CD4-positive, alpha-beta T cell treated with Interleukin-15 for 4 hours (primary cell): ENCODE results near the gene AHCTF1.
A peak's percentile ranks its signal among the peaks of the same experiment; 100 is the strongest.

ENCODE experiments used
- DNase-seq: peaks from one replicate; pipeline ENCODE4 v3.0.0-alpha.2; 2020; ENCODE audit warnings: low spot score

The AHCTF1 gene, protein sequence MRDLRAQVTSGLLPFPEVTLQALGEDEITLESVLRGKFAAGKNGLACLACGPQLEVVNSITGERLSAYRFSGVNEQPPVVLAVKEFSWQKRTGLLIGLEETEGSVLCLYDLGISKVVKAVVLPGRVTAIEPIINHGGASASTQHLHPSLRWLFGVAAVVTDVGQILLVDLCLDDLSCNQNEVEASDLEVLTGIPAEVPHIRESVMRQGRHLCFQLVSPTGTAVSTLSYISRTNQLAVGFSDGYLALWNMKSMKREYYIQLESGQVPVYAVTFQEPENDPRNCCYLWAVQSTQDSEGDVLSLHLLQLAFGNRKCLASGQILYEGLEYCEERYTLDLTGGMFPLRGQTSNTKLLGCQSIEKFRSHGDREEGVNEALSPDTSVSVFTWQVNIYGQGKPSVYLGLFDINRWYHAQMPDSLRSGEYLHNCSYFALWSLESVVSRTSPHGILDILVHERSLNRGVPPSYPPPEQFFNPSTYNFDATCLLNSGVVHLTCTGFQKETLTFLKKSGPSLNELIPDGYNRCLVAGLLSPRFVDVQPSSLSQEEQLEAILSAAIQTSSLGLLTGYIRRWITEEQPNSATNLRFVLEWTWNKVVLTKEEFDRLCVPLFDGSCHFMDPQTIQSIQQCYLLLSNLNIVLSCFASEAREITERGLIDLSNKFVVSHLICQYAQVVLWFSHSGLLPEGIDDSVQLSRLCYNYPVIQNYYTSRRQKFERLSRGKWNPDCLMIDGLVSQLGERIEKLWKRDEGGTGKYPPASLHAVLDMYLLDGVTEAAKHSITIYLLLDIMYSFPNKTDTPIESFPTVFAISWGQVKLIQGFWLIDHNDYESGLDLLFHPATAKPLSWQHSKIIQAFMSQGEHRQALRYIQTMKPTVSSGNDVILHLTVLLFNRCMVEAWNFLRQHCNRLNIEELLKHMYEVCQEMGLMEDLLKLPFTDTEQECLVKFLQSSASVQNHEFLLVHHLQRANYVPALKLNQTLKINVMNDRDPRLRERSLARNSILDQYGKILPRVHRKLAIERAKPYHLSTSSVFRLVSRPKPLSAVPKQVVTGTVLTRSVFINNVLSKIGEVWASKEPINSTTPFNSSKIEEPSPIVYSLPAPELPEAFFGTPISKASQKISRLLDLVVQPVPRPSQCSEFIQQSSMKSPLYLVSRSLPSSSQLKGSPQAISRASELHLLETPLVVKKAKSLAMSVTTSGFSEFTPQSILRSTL (N-terminal part only)

GRCh38 chr1:246931549-246932365 is at the start of gene AHCTF1:
Gene AHCTF1, minus strand, starts transcription at chr1:246931948. Its CDS starts 13,578 bp downstream, at chr1:246918370.
- peak; percentile 96 for DNase-seq

GRCh38 chr1:246978785-246979184 is 47.0 kb upstream of the AHCTF1 start:
- DNase-seq = no peak

DNA sequence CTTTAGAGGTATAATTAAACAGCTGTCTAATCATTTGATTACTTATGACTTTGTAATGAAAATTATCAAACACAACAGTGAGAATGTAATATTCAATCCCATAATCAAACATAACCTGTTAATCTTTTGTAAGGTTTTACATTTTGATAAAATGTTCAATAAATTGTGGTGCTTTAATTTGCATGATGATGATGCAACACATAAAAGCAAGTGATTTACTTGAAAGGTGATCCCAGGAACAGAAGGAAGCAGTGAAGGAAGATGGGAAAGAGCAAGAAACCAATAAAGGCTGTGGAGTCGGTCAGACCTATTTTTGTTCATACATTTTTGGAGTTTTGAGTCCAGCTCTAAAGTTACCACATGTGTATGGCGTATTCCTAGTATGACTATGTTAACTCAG is 46.5 kb upstream of the AHCTF1 start:
- no peak for DNase-seq

DNA sequence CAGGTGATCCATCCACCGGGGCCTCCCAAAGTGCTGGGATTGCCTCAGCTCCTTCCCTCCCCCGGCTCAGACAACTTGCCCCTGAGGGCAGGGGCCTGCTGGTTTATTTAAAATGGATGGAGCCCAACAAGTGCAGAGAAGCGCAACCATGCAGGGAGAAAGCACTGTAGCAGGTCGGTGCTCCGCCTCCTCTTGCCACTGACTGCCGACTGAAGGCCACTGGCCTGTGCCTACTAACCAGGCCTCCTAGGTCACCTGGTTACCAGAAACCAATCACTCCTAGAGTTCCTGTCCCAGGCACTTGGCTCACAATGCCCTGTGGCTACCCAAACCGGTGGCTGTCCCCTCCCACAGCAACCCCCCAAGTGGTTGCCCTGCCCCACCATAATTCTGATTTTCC is 40.2 kb upstream of the AHCTF1 start:
- no peak for DNase-seq

DNA sequence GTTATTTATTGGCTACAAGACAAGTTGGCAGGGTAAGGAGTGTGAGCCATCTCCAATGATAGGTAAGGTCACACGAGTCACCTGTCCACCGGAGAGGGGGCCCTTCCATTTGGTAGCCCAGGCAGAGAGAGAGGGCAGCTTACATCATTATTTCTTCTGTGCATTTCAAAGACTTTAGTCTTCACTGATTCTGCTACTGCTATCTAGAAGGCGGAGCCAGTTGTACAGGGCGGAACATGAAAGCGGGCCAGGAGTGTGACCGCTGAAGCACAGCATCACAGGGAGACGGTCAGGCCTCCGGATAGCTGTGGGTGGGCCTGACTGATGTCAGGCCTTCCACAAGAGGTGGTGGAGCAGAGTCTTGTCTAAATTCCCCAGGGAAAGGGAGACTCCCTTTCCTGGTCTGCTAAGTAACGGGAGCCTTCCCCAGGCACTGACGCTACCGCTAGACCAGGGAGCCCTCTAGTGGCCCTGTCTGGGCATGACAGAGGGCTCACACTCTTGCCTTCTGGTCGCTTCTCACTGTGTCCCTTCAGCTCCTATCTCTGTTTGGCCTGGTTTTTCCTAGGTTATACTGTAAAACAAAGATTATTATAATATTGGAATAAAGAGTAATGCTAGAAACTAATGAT is 39.5 kb upstream of the AHCTF1 start:
- DNase-seq = peak; percentile 46

- no peak for DNase-seq
Observed at GRCh38 chr1:246969621-246970020, 37.9 kb upstream of the AHCTF1 start.

DNA sequence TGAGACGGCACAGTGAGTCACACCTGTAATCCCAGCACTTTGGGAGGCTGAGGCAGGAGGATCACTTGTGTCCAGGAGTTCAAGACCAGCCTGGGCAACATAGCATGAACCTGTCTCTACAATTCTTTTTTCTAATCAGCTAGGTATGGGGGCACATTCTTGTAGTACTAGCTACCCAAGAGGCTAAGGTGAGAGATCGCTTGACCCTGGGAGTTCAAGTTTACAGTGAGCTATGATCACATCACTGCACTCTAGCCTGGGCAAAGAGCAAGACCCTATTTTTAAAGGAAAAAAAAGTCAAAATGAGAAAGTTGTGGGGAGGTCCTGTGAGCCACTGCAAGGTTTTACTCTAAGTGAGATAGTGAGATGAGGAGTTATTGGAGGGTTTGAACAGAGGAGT is 34.8 kb upstream of the AHCTF1 start:
- no peak for DNase-seq

DNA sequence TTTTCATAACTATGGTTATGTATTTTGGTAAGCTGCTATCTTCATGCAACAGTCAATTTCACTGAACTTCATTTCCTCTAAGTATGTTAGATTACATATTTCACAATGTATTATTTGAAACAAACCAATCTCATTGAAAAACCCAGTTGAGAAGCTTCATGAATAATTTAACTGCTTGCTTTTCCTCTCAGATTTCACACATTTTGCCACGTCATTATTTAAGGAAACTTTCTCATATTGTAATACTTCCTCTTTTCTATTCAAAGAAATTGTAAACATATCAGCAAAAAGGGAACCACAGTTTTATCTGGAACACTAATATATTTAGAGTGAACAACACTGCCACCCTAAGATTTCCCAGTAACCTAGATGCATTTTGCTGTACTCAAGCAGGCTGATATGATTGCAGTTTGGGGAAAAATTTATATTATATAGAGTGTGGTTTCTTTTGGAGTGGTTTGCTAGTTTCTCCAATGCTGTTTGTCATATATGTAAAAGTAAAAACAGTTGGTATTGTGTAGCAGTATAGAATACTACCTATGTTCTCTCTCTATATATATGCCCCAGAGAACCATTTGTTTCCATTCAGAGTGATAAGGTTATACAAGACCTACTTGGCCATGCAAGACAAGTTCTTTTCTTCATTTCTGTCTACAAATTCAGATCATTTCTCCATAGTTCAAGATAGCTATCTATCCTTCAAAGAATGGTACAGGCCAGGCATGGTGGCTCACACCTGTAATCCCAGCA is 28.4 kb upstream of the AHCTF1 start:
- no peak for DNase-seq

GRCh38 chr1:246954126-246954525 is 22.4 kb upstream of the AHCTF1 start:
- DNase-seq = no peak

DNA sequence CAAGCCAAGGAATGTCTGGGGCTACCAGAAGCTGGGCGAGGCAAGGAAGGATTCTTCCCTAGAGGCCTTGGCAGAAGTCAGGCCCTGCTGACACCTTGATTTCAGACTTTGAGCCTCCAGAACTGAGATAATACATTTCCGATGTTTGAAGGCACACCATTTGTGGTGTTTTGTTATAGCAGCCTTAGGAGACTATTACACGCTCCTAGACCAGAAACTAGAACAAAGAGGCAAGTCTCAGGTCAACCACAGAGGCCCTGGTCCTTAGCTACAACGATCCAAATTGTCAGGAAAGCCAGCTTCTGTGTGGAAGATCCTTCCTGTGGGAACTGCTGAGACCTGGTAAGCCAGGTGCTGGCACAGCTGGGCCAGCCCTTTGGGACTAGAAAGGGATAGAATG is 19.7 kb upstream of the AHCTF1 start:
- DNase-seq = no peak

DNA sequence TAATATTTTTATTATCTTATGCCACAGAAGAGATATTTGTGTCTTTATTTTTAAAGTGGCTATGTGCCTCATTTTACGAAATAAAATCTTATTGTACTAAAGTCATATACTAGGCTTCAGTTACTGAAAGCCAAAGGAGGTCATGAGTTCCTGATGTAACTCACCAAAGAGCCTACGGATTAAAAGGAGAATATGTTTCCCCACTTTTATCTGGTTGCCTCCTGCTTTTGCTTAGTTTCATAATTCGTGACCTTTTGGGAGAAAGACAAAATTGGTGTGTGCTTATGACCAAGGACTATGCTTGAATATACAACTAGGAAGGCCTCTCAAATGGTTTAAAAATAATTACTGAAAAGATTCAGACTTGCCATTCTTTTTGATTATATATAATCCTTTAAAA is 18.2 kb upstream of the AHCTF1 start:
- no peak for DNase-seq

DNA sequence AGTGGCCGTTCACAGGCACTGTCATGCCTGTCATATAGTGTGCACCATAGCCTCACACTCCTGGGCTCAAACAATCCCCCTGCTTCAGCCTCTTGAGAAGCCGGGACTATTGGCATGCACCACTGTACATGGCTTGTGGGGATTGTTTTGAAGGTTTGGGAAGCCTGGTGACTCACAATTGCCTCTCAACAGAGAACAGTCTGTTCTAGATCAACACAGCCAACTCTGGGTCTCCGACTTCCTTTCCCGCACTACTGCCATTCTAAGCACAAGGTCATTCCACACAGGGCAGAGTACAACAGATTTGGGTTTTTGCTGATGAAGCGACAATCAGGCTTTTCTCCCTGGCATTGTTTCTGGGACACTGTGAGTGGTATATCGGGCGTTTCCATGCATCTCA is 15.5 kb upstream of the AHCTF1 start:
- no peak for DNase-seq

DNA sequence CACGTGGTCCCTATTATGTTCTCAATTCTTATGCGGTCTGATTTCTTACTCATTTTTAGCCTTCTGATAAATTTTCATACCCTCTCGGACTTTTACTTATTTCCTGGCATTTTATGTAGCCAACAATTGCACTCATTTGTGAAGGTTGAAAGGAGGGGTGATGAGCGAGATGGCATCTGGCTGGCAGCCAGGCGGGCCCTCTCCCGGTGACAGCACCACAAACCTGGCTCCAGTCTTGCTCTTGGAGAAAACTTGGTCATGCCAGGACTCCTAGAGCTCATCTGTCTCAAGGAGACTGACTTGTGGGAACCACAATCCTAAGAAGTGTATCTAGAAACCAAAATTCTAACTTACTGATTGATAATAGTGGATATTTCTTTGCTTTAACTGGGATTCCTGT is 14.6 kb upstream of the AHCTF1 start:
- DNase-seq = no peak

DNA sequence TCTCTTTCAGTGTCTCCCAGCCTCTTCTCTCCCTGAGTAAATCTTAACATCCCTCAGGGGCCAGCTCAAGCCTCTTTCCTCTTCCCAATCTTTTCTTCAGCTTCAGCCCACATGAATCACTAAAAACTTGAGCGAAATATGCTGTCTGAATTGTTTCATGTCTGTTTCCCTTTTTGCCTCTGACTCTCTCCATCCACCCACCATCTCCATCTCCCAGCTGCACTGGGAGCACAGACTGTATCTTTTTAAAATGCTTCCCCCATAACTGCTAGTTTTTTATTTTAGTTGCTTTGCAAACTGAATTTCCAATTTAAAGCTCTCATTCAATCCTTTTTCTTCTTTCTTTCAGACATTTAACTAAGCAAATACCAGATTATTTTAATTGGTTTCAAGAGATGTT is 3.0 kb upstream of the AHCTF1 start:
- no peak for DNase-seq

DNA sequence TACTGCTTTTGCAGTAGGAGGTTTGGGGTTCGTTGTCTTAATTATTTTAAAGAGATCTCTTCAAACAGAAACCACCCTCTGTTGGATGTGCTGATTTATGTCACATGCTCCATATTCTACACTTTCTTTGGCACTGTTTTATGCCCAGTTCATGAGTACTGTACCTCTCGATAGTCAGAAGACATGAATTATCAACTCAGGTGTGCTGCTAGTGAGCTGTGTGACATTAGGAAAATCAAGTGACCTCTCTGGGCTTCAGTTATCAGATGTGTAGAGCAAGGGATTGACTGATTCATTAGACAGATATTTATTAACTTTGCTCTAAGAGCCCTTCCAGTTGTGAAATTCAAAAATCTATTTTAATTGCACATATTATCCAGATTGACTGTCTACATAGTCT is 2.1 kb upstream of the AHCTF1 start:
- no peak for DNase-seq

GRCh38 chr1:246932366-246932700 is 585 bp upstream of the AHCTF1 start:
- DNase-seq = no peak

DNA sequence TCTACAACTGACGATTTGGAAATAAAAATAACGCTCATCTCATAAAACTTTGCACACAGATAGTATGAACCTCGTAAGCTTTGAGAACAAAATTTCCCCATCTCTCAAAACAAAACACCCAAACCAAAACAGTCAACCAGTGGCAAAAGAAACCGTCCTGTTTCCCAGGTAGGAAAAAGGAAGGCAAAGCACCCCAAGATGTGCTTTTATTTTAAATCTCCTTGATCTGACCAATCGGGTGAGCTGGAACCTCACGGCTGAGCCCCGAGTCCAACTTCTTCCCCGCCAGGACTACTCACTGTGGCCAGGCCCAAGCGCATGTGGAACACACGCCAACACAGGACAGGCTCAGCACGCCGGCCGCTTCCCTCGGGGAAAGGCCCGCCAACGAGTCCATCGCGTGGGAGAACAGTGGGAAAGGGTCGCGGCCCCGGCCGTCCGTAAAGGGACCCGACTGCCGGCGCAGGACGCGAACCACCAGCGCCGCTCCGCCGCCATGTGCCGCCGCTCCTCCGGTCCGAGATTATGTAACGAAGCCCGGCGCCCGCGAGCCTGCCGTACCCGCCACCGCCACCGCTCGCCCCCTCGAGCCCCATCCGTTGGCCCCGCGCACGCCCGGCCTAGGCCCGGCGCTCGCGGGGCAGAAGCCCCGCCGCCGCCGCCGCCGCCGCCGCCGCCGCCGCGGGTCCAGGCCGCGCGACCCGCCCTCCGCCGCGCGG is 759 bp downstream of the AHCTF1 start:
- DNase-seq = peak; percentile 38

- no peak for DNase-seq
Observed at GRCh38 chr1:246925997-246926626, 5.6 kb downstream of the AHCTF1 start.

DNA sequence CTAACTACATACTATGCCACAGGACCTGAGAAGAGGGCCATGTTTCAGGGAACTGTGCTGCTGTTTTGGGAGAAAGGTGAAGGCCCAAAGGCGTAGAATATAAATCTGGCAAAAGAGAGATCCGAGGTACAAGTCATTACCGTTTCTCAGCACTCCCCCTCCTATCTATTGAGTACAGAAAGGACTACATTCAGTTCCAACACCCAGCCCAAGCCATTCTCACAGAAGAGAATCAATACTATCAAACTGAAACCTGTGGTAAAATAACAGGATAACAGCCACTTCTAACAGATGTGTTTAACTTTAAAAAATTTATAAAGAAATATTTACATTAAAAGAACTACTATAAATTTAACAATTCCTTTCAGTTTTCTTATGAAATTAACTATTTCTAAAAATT is 7.8 kb downstream of the AHCTF1 start:
- no peak for DNase-seq
